ENCODE data around the gene ATP5MC2. TPM values are rescaled to one million over a fixed set of nuclear protein-coding genes. Genes with fewer than 3 reads are reported as not detected.

Gene ATP5MC2
- total and polyA plus RNA-seq, 10 of the 15 experiments (the other 5 are each of a cell fraction or from before 2014, with no cell fraction given), result 379 to 1,090 (median 525) TPM

DNA sequence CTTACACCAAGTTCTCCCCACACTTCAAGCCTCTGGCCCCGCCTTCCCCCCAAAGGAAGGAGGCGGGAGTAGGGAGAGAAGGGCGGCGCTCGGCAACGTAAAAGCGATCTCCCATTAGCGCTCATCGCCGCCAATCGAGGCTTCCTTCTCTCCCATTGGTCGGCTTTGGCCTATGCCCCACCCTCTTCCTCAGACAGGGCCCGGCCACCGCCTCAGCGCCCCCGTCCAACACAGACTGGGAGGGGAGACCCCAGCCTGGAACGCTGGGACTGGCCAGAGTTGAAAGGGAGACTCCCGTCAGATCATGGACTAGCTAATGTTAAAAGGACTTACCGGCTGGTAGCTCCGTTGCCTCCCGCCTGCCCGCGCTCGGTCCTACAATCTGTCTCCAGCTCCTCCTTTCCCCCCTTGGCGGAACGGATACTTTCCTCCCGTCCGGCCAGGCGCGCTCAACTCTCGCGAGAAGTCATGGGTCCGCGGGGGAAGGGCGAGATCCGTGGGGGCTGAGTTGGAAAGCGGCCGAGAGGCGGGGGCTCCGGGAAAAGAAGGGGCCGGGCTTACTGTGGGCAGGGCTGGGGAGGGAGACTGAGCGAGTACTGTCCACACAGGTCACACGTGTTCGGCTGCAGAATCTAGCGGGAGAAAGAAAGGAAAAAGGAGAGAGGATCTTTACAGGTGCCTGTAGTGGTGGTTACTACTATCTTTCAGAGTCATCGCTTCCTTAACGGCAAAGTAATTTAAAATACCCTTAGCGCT lies 49.8 kb downstream of the ATP5MC2 start, which contains the start of gene ATF7 (continued):
- TF ChIP-seq, protein P1, sequence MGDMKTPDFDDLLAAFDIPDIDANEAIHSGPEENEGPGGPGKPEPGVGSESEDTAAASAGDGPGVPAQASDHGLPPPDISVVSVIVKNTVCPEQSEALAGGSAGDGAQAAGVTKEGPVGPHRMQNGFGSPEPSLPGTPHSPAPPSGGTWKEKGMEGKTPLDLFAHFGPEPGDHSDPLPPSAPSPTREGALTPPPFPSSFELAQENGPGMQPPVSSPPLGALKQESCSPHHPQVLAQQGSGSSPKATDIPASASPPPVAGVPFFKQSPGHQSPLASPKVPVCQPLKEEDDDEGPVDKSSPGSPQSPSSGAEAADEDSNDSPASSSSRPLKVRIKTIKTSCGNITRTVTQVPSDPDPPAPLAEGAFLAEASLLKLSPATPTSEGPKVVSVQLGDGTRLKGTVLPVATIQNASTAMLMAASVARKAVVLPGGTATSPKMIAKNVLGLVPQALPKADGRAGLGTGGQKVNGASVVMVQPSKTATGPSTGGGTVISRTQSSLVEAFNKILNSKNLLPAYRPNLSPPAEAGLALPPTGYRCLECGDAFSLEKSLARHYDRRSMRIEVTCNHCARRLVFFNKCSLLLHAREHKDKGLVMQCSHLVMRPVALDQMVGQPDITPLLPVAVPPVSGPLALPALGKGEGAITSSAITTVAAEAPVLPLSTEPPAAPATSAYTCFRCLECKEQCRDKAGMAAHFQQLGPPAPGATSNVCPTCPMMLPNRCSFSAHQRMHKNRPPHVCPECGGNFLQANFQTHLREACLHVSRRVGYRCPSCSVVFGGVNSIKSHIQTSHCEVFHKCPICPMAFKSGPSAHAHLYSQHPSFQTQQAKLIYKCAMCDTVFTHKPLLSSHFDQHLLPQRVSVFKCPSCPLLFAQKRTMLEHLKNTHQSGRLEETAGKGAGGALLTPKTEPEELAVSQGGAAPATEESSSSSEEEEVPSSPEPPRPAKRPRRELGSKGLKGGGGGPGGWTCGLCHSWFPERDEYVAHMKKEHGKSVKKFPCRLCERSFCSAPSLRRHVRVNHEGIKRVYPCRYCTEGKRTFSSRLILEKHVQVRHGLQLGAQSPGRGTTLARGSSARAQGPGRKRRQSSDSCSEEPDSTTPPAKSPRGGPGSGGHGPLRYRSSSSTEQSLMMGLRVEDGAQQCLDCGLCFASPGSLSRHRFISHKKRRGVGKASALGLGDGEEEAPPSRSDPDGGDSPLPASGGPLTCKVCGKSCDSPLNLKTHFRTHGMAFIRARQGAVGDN (IDR thresholded peaks at IDR 0.05), result peak; percentile 57; the same call in 1 of the 2 replicates
- peak; percentile 94 for TF ChIP-seq PML (IDR thresholded peaks at IDR 0.05; ENCODE audit: low read length)
- TF ChIP-seq NBN (IDR thresholded peaks at IDR 0.05), result peak; percentile 94
- TF ChIP-seq, protein P2, sequence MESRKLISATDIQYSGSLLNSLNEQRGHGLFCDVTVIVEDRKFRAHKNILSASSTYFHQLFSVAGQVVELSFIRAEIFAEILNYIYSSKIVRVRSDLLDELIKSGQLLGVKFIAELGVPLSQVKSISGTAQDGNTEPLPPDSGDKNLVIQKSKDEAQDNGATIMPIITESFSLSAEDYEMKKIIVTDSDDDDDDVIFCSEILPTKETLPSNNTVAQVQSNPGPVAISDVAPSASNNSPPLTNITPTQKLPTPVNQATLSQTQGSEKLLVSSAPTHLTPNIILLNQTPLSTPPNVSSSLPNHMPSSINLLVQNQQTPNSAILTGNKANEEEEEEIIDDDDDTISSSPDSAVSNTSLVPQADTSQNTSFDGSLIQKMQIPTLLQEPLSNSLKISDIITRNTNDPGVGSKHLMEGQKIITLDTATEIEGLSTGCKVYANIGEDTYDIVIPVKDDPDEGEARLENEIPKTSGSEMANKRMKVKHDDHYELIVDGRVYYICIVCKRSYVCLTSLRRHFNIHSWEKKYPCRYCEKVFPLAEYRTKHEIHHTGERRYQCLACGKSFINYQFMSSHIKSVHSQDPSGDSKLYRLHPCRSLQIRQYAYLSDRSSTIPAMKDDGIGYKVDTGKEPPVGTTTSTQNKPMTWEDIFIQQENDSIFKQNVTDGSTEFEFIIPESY (IDR thresholded peaks at IDR 0.05), result no peak
- TF ChIP-seq, protein P3, sequence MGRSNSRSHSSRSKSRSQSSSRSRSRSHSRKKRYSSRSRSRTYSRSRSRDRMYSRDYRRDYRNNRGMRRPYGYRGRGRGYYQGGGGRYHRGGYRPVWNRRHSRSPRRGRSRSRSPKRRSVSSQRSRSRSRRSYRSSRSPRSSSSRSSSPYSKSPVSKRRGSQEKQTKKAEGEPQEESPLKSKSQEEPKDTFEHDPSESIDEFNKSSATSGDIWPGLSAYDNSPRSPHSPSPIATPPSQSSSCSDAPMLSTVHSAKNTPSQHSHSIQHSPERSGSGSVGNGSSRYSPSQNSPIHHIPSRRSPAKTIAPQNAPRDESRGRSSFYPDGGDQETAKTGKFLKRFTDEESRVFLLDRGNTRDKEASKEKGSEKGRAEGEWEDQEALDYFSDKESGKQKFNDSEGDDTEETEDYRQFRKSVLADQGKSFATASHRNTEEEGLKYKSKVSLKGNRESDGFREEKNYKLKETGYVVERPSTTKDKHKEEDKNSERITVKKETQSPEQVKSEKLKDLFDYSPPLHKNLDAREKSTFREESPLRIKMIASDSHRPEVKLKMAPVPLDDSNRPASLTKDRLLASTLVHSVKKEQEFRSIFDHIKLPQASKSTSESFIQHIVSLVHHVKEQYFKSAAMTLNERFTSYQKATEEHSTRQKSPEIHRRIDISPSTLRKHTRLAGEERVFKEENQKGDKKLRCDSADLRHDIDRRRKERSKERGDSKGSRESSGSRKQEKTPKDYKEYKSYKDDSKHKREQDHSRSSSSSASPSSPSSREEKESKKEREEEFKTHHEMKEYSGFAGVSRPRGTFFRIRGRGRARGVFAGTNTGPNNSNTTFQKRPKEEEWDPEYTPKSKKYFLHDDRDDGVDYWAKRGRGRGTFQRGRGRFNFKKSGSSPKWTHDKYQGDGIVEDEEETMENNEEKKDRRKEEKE (IDR thresholded peaks at IDR 0.05), result peak; percentile 99
- TF ChIP-seq MYC (IDR thresholded peaks at IDR 0.05; ENCODE audit: insufficient read depth, insufficient read length, insufficient replicate concordance, low read length, severe bottlenecking), result no peak
- TF ChIP-seq NR2C2 (IDR thresholded peaks at IDR 0.05; ENCODE audit: borderline replicate concordance, control insufficient read depth, insufficient read length, low read depth), result no peak
- no peak for TF ChIP-seq MYB (IDR thresholded peaks at IDR 0.05; ENCODE audit: borderline replicate concordance, low read depth, low read length)
- peak; percentile 11; the same call in 1 of the 2 replicates for TF ChIP-seq SPI1 (IDR thresholded peaks at IDR 0.05; ENCODE audit: borderline replicate concordance, insufficient read depth, low read depth, low read length)
- TF ChIP-seq ZNF274 (IDR thresholded peaks at IDR 0.05; ENCODE audit: insufficient read depth, insufficient read length), result no peak
- TF ChIP-seq, protein P4, sequence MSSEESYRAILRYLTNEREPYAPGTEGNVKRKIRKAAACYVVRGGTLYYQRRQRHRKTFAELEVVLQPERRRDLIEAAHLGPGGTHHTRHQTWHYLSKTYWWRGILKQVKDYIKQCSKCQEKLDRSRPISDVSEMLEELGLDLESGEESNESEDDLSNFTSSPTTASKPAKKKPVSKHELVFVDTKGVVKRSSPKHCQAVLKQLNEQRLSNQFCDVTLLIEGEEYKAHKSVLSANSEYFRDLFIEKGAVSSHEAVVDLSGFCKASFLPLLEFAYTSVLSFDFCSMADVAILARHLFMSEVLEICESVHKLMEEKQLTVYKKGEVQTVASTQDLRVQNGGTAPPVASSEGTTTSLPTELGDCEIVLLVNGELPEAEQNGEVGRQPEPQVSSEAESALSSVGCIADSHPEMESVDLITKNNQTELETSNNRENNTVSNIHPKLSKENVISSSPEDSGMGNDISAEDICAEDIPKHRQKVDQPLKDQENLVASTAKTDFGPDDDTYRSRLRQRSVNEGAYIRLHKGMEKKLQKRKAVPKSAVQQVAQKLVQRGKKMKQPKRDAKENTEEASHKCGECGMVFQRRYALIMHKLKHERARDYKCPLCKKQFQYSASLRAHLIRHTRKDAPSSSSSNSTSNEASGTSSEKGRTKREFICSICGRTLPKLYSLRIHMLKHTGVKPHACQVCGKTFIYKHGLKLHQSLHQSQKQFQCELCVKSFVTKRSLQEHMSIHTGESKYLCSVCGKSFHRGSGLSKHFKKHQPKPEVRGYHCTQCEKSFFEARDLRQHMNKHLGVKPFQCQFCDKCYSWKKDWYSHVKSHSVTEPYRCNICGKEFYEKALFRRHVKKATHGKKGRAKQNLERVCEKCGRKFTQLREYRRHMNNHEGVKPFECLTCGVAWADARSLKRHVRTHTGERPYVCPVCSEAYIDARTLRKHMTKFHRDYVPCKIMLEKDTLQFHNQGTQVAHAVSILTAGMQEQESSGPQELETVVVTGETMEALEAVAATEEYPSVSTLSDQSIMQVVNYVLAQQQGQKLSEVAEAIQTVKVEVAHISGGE (CRISPR knock-in tag; IDR thresholded peaks at IDR 0.05), result no peak
- TF ChIP-seq RELA (IDR thresholded peaks at IDR 0.05; ENCODE audit: borderline replicate concordance, partially characterized antibody), result peak; percentile 73
- peak in 1 of 2 experiments; percentile 38; a peak in 1 of 4 replicates for TF ChIP-seq SRF (IDR thresholded peaks at IDR 0.05; ENCODE audit: low read depth in 2 of 2, low read length in 2 of 2)
- peak; percentile 49; the same call in 1 of the 2 replicates for TF ChIP-seq SMAD5 (IDR thresholded peaks at IDR 0.05; ENCODE audit: low read depth)
